ENCODE data around the gene BMPR1A.
"Not testable (repeated sequence)": the region's sequence is repeated elsewhere in the genome, so short reads cannot be mapped to it uniquely, and the experiment has no call there.

Gene BMPR1A

GRCh38 chr10:86942441-86943315 lies 186.3 kb downstream of the BMPR1A start:
- TF ChIP-seq ZNF274 (IDR thresholded peaks at IDR 0.05; ENCODE audit: low read depth, low read length) = no peak
- H3K4me3 ChIP-seq (ENCODE audit: low read length) = no peak overlapping the region

- no peak overlapping the region for H3K4me3 ChIP-seq (ENCODE audit: low read length)
- TF ChIP-seq ZNF274 (IDR thresholded peaks at IDR 0.05; ENCODE audit: low read depth, low read length) = no peak
These were observed 187.1 kb downstream of the BMPR1A start for GRCh38 chr10:86943316-86944030.

- no peak overlapping the region for H3K4me3 ChIP-seq (ENCODE audit: low read length)
- no peak for TF ChIP-seq ZNF274 (IDR thresholded peaks at IDR 0.05; ENCODE audit: low read depth, low read length)
These were observed 187.6 kb downstream of the BMPR1A start for GRCh38 chr10:86944031-86944419.

GRCh38 chr10:86944471-86944870 lies 188.1 kb downstream of the BMPR1A start:
- H3K4me3 ChIP-seq (ENCODE audit: low read length) = no peak overlapping the region
- no peak for TF ChIP-seq ZNF274 (IDR thresholded peaks at IDR 0.05; ENCODE audit: low read depth, low read length)

GRCh38 chr10:86944907-86945306 lies 188.5 kb downstream of the BMPR1A start:
- H3K4me3 ChIP-seq (ENCODE audit: low read length) = no peak overlapping the region
- no peak for TF ChIP-seq ZNF274 (IDR thresholded peaks at IDR 0.05; ENCODE audit: low read depth, low read length)

- H3K4me3 ChIP-seq (ENCODE audit: low read length) = no peak overlapping the region
- no peak for TF ChIP-seq ZNF274 (IDR thresholded peaks at IDR 0.05; ENCODE audit: low read depth, low read length)
These were observed 189.2 kb downstream of the BMPR1A start for GRCh38 chr10:86945361-86946212.

- TF ChIP-seq ZNF274 (IDR thresholded peaks at IDR 0.05; ENCODE audit: low read depth, low read length) = no peak
These were observed 190.1 kb downstream of the BMPR1A start for GRCh38 chr10:86946213-86947155.

GRCh38 chr10:86947806-86948205 lies 191.4 kb downstream of the BMPR1A start:
- not testable (repeated sequence) for H3K4me3 ChIP-seq (ENCODE audit: low read length)

More at GRCh38 chr10:86946213-86947155, 190.1 kb downstream of the BMPR1A start:
- no peak overlapping the region for H3K4me3 ChIP-seq (ENCODE audit: low read length)

GRCh38 chr10:86950349-86950748 lies 193.9 kb downstream of the BMPR1A start:
- H3K4me3 ChIP-seq (ENCODE audit: low read length) = no peak overlapping the region
- no peak for TF ChIP-seq ZNF274 (IDR thresholded peaks at IDR 0.05; ENCODE audit: low read depth, low read length)

- H3K4me3 ChIP-seq (ENCODE audit: low read length) = no peak overlapping the region
- TF ChIP-seq ZNF274 (IDR thresholded peaks at IDR 0.05; ENCODE audit: low read depth, low read length) = no peak
These were observed 194.9 kb downstream of the BMPR1A start for GRCh38 chr10:86951184-86951761.

GRCh38 chr10:86952106-86952505 lies 195.7 kb downstream of the BMPR1A start:
- TF ChIP-seq ZNF274 (IDR thresholded peaks at IDR 0.05; ENCODE audit: low read depth, low read length) = no peak
- no peak overlapping the region for H3K4me3 ChIP-seq (ENCODE audit: low read length)

- not testable (repeated sequence) for H3K4me3 ChIP-seq (ENCODE audit: low read length)
These were observed 196.3 kb downstream of the BMPR1A start for GRCh38 chr10:86952697-86953096.

All from GM08714 (cell line).